ENCODE data around the gene MMP25.

- TF ChIP-seq CTCF (IDR thresholded peaks at IDR 0.05; ENCODE audit: insufficient read depth, low read length, poor library complexity, severe bottlenecking): no peak
- TF ChIP-seq EZH2phosphoT487 (conservative IDR thresholded peaks at IDR 0.05; ENCODE audit: low read length): no peak
Observed at GRCh38 chr16:3042376-3042775, 4.0 kb upstream of the MMP25 start.
